ENCODE data around the gene GNPTAB.

GNPTAB gene

DNA sequence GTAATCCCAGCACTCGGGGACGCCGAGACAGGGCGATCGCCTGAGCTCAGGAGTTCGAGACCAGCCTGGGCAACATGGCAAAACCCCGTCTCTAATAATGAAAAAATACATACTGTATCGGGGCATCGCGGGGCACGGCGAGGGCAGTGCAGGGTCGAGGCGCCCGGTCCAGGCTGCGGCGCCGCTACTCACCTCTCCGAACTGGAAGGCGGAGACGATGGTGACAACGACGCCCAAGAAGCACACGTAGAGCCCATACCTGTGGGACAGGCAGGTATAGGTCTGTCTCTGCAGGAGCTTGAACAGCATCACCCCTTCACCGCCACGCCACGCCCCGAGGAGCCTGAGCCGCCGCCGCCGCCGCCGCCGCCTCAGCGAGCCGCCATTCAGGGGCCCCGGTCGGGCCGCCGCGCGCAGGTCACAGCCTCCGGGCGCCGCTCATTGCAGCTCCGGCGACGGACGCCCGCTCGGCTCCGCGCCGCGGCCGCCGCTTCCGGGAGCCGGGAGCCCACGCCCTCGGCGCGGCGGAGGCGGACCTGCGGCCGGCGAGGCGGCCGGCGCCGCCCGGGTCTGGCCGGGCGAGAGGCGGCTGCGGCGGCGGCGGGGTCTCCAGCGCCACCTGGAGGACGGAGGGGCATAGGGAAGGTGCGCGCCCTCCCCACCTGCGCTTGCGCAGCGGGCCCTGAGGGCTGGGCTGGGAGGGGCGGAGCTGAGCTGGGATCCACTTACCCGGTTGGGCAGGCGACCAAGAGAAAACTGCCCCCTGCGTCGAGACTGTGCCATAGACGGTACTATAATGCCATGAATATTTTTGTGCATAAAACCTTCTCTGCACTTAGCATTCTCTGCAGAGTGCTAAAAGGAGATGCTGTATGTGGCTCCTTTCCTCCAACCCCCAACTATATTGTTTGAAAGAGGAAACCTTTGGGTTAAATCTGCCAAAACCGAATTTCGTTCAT lies at the start of gene GNPTAB:
Gene GNPTAB, minus strand, starts transcription at position 593 of the 959 bp plus-strand sequence. Its CDS starts 284 bp downstream, at position 309.
- Histone ChIP-seq H3K27me3 (ENCODE audit: insufficient read depth, low read depth, severe bottlenecking) (no peaks in the 10 kb centered on the region), H3K27ac (peak within 1 kb of the TSS; percentile 64), H3K9me3 (ENCODE audit: severe bottlenecking) (no peaks in the 10 kb centered on the region), H3K4me3 (ENCODE audit: low read depth, low read length) (peak within 1 kb of the TSS; percentile 88), H3K36me3 (no peaks in the 10 kb centered on the region)
- TF ChIP-seq, protein P1, sequence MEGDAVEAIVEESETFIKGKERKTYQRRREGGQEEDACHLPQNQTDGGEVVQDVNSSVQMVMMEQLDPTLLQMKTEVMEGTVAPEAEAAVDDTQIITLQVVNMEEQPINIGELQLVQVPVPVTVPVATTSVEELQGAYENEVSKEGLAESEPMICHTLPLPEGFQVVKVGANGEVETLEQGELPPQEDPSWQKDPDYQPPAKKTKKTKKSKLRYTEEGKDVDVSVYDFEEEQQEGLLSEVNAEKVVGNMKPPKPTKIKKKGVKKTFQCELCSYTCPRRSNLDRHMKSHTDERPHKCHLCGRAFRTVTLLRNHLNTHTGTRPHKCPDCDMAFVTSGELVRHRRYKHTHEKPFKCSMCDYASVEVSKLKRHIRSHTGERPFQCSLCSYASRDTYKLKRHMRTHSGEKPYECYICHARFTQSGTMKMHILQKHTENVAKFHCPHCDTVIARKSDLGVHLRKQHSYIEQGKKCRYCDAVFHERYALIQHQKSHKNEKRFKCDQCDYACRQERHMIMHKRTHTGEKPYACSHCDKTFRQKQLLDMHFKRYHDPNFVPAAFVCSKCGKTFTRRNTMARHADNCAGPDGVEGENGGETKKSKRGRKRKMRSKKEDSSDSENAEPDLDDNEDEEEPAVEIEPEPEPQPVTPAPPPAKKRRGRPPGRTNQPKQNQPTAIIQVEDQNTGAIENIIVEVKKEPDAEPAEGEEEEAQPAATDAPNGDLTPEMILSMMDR (IDR thresholded peaks at IDR 0.05; ENCODE audit: low read depth, low read length): peak; percentile 71
- peak; percentile 93 for DNase-seq

DNA sequence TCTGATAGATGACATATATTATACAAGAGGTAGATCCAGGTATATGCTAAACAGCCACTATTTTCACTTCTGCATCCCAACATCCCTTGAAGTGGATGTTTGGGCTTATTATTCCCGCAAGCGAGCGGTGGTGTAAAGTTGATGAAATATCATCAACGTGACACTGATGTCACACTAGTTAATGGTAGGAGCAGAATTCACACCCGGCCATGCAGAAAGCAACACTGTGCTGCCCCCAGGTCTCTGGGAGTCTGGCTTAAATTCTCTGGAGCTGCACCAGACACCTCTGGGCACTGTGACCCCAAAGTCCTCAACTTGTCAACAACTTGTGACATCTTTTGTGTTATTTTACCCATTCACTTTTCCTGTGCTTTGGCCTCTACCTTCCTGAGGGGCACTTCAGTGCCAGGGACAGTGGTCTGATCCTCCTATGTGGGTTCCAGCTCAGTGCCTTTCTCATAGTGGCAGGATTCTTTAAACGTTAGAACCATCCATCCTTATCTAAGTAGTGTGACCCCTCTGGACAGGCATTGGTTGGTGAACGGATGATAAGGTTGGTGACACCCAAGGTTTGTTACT lies 47.6 kb upstream of the GNPTAB start:
- H3K27ac ChIP-seq: no peak overlapping the region
- DNase-seq: no peak
- no peaks in the 10 kb centered on the region for H3K27me3 ChIP-seq (ENCODE audit: insufficient read depth, low read depth, severe bottlenecking)
- no peaks in the 10 kb centered on the region for H3K36me3 ChIP-seq
- H3K4me3 ChIP-seq (ENCODE audit: low read depth, low read length): peak overlapping the region; percentile 76
- TF ChIP-seq, protein P1 (IDR thresholded peaks at IDR 0.05; ENCODE audit: low read depth, low read length): no peak
- H3K9me3 ChIP-seq (ENCODE audit: severe bottlenecking): no peaks in the 10 kb centered on the region

GRCh38 chr12:101877806-101878242 lies 47.1 kb upstream of the GNPTAB start:
- no peaks in the 10 kb centered on the region for H3K9me3 ChIP-seq (ENCODE audit: severe bottlenecking)
- H3K27me3 ChIP-seq (ENCODE audit: insufficient read depth, low read depth, severe bottlenecking): no peaks in the 10 kb centered on the region
- no peaks in the 10 kb centered on the region for H3K36me3 ChIP-seq
- H3K27ac ChIP-seq: peak overlapping the region; percentile 67
- DNase-seq: peak; percentile 11
- TF ChIP-seq, protein P1 (IDR thresholded peaks at IDR 0.05; ENCODE audit: low read depth, low read length): no peak
- H3K4me3 ChIP-seq (ENCODE audit: low read depth, low read length): peak overlapping the region; percentile 76

DNA sequence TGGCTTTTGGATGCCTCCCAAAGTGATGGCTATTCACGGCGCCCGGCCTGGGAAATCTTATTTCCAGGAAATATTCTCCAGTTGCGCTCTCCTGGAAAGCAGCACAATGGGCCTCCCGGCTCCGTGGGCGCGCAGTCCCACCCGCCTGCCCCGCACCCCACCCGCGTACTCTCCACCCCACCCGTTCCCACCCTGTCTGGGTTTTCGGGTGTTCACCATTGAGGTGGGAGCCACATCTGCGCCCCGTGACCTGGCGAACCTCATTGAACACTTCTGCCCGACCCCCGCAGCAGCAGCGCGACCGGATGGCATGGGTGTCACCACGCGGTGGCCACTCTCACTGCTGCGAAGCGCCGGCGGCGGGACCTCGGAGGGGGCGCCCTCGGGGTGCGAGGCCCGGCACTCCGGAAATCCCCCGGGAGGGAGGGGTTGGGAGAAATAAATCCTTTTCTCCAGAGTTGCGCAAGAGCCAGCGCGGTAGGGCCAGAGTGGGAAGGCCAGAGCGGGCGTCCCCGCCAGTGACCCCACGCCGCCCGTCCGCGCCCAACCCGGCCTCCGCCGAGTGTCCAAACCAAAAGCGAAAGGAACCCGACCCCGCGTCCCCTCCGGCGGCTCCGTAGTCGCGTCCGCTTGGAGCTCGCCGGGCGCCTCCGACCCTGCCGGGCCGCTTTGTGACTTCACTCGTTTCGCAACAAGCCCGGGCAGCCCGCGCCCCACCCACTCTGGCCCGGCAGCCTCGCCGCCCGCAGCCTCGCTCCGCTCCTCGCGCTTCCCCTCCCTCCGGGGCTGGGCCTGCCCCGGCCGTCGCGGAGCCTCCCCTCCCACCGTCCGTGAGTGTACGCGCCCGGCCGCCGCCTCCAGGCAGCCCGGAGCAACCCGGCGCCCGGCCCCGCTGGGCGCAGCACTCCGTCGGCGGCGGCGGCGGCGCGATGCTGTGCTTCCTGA lies 46.4 kb upstream of the GNPTAB start, which contains the start of gene DRAM1:
Gene DRAM1, plus strand, starts transcription at position 720 of the 945 bp plus-strand sequence. Its CDS starts 210 bp downstream, at position 930.
- DNase-seq: peak; percentile 72
- H3K4me3 ChIP-seq (ENCODE audit: low read depth, low read length): peak within 1 kb of the TSS; percentile 76
- no peaks in the 10 kb centered on the region for H3K36me3 ChIP-seq
- H3K27me3 ChIP-seq (ENCODE audit: insufficient read depth, low read depth, severe bottlenecking): no peaks in the 10 kb centered on the region
- no peaks in the 10 kb centered on the region for H3K9me3 ChIP-seq (ENCODE audit: severe bottlenecking)
- TF ChIP-seq, protein P1 (IDR thresholded peaks at IDR 0.05; ENCODE audit: low read depth, low read length): 0 out of 2 replicates have a peak, but pooled peaks have one; percentile 15
- peak within 1 kb of the TSS; percentile 67 for H3K27ac ChIP-seq

DNA sequence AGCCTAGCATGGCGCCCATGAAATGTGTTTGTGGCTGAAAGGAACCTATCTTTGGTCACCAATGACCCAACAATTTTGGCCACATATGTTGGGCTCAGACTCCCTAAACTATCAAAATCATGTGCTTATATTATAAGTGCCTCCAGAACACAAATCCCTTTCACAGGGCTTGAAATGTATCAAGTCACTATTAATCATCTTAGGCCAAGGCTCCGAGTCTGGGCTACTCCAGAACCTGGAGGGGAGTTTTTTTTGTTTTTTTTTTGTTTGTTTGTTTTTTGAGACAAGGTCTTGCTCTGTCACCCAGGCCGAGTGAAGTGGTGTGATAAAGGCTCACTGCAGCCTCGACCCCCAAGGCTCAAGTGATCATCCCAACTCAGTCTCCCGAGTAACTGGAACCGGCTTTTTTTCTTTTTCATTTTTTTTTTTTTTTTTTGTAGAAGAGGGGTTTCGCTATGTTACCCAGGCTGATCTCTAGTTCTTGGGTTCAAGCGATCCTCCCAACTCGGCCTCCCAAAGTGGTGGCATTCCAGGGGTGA lies 45.6 kb upstream of the GNPTAB start:
- no peak for DNase-seq
- Histone ChIP-seq H3K36me3 (no peaks in the 10 kb centered on the region), H3K9me3 (ENCODE audit: severe bottlenecking) (no peaks in the 10 kb centered on the region), H3K4me3 (ENCODE audit: low read depth, low read length) (peak overlapping the region; percentile 76; the same call in 1 of the 2 replicates), H3K27ac (no peak overlapping the region), H3K27me3 (ENCODE audit: insufficient read depth, low read depth, severe bottlenecking) (no peaks in the 10 kb centered on the region)
- TF ChIP-seq, protein P1 (IDR thresholded peaks at IDR 0.05; ENCODE audit: low read depth, low read length): no peak

Measured in WERI-Rb-1 (cell line).